RPMI8226 (cell line): Measurements from ENCODE around the gene PLCB1.

Experiments used
- DNase-seq: peaks from one replicate; pipeline ENCODE4 v3.0.0-alpha.2; 2015

PLCB1 gene

GRCh38 chr20:8519887-8520286 is 387.8 kb downstream of the PLCB1 start:
- DNase-seq = no peak

- DNase-seq = no peak
These were observed 390.1 kb downstream of the PLCB1 start for GRCh38 chr20:8522168-8522567.

- DNase-seq = no peak
These were observed 391.6 kb downstream of the PLCB1 start for GRCh38 chr20:8523684-8524083.

GRCh38 chr20:8524101-8525016 is 392.3 kb downstream of the PLCB1 start:
- no peak for DNase-seq

- DNase-seq = no peak
These were observed 392.9 kb downstream of the PLCB1 start for GRCh38 chr20:8525017-8525343.

GRCh38 chr20:8526610-8527009 is 394.5 kb downstream of the PLCB1 start:
- no peak for DNase-seq

GRCh38 chr20:8527998-8528723 is 396.1 kb downstream of the PLCB1 start:
- DNase-seq = peak; percentile 75

GRCh38 chr20:8530022-8530421 is 398.0 kb downstream of the PLCB1 start:
- no peak for DNase-seq

GRCh38 chr20:8532169-8532568 is 400.1 kb downstream of the PLCB1 start:
- no peak for DNase-seq

- DNase-seq = no peak
These were observed 402.5 kb downstream of the PLCB1 start for GRCh38 chr20:8534368-8535160.

GRCh38 chr20:8535403-8536261 is 403.6 kb downstream of the PLCB1 start:
- peak; percentile 12 for DNase-seq

GRCh38 chr20:8536262-8536618 is 404.2 kb downstream of the PLCB1 start:
- DNase-seq = no peak

- no peak for DNase-seq
These were observed 408.4 kb downstream of the PLCB1 start for GRCh38 chr20:8540466-8540865.

GRCh38 chr20:8542110-8542486 is 410.0 kb downstream of the PLCB1 start:
- no peak for DNase-seq

- DNase-seq = no peak
These were observed 413.1 kb downstream of the PLCB1 start for GRCh38 chr20:8545212-8545611.

GRCh38 chr20:8547035-8547650 is 415.1 kb downstream of the PLCB1 start:
- DNase-seq = no peak

- DNase-seq = no peak
These were observed 416.0 kb downstream of the PLCB1 start for GRCh38 chr20:8547968-8548588.

- no peak for DNase-seq
These were observed 417.1 kb downstream of the PLCB1 start for GRCh38 chr20:8549192-8549591.

GRCh38 chr20:8557711-8558110 is 425.6 kb downstream of the PLCB1 start:
- no peak for DNase-seq

- no peak for DNase-seq
These were observed 430.3 kb downstream of the PLCB1 start for GRCh38 chr20:8562356-8562755.

GRCh38 chr20:8568075-8568474 is 436.0 kb downstream of the PLCB1 start:
- no peak for DNase-seq

- no peak for DNase-seq
These were observed 437.7 kb downstream of the PLCB1 start for GRCh38 chr20:8569766-8570165.
